GM23338 (cell line): ENCODE results near the gene GNB1. TPM values are rescaled to one million over a fixed set of nuclear protein-coding genes. Genes with fewer than 3 reads are reported as not detected.

Experiments
- ATAC-seq: fragments of 200-7000 bp; cut with Tn5 transposase; 3 replicates; pipeline ENCODE4 v1.9.1; 2020
- DNase-seq: peaks from one replicate; pipeline ENCODE4 v3.0.0-alpha.2; 2015; ENCODE audit warnings: low spot score
- H2AFZ ChIP-seq: fragments of 200-600 bp; sonication (generic); 2 replicates; pipeline ENCODE4 v1.8.0; 2016; ENCODE audit warnings: antibody characterized with exemption, mild to moderate bottlenecking, moderate library complexity
- H3F3A ChIP-seq: fragments of 200-600 bp; sonication (generic); replicated peaks from 2 replicates; pipeline ENCODE4 v1.8.0; 2017; ENCODE audit warnings: antibody characterized with exemption, mixed run types, low read depth
- H3K27ac ChIP-seq: fragments of 200-600 bp; sonication (generic); 2 replicates; pipeline ENCODE4 v1.6.1; 2016; ENCODE audit warnings: low read depth
- H3K27me3 ChIP-seq: fragments of 200-600 bp; sonication (generic); 2 replicates; pipeline ENCODE4 v1.8.0; 2016; ENCODE audit warnings: mild to moderate bottlenecking, mixed run types, moderate library complexity; ENCODE audit not compliant: insufficient read depth
- H3K36me3 ChIP-seq: fragments of 200-600 bp; sonication (generic); 2 replicates; pipeline ENCODE4 v1.8.0; 2016; ENCODE audit warnings: mild to moderate bottlenecking; ENCODE audit not compliant: insufficient read depth
- H3K4me1 ChIP-seq: fragments of 200-600 bp; sonication (generic); 2 replicates; pipeline ENCODE4 v1.8.0; 2016; ENCODE audit warnings: mild to moderate bottlenecking, moderate library complexity; ENCODE audit not compliant: insufficient read depth
- H3K4me2 ChIP-seq: fragments of 200-600 bp; sonication (generic); 2 replicates; pipeline ENCODE4 v1.7.1; 2017; ENCODE audit warnings: mixed run types
- H3K4me3 ChIP-seq: fragments of 200-600 bp; sonication (generic); 2 replicates; pipeline ENCODE4 v1.6.1; 2016; ENCODE audit warnings: mixed run types
- H3K79me2 ChIP-seq: fragments of 200-600 bp; sonication (generic); replicated peaks from 2 replicates; pipeline ENCODE4 v1.8.0; 2017; ENCODE audit warnings: mild to moderate bottlenecking; ENCODE audit not compliant: insufficient read depth
- H3K9me2 ChIP-seq: fragments of 200-600 bp; sonication (generic); 2 replicates; pipeline ENCODE4 v1.8.0; 2017; ENCODE audit not compliant: insufficient read depth
- H4K20me1 ChIP-seq: fragments of 200-600 bp; sonication (generic); replicated peaks from 2 replicates; pipeline ENCODE4 v1.8.0; 2017; ENCODE audit warnings: mild to moderate bottlenecking; ENCODE audit not compliant: insufficient read depth
- H3K27ac Mint-ChIP-seq: 2 replicates; pipeline ENCODE4 v1.8.0; 2020; ENCODE audit warnings: inconsistent platforms, mild to moderate bottlenecking, moderate library complexity, mixed read lengths
- H3K27me3 Mint-ChIP-seq: 3 replicates; pipeline ENCODE4 v1.8.0; 2022; ENCODE audit warnings: low read depth, mild to moderate bottlenecking, moderate library complexity, mixed read lengths, inconsistent platforms; ENCODE audit not compliant: insufficient read depth, poor library complexity
- H3K36me3 Mint-ChIP-seq: 3 replicates; pipeline ENCODE4 v1.8.0; 2021; ENCODE audit warnings: low read depth, mild to moderate bottlenecking, inconsistent platforms, moderate library complexity, mixed read lengths
- H3K4me1 Mint-ChIP-seq: 3 replicates; pipeline ENCODE4 v1.8.0; 2020; ENCODE audit warnings: mild to moderate bottlenecking, inconsistent platforms, mixed read lengths
- H3K4me3 Mint-ChIP-seq: 3 replicates; pipeline ENCODE4 v1.8.0; 2021; ENCODE audit warnings: moderate library complexity, mild to moderate bottlenecking, inconsistent platforms, mixed read lengths
- H3K9me3 Mint-ChIP-seq: 3 replicates; pipeline ENCODE4 v1.8.0; 2020; ENCODE audit warnings: moderate library complexity, mild to moderate bottlenecking, inconsistent platforms, mixed read lengths
- CREB1 ChIP-seq: fragments of 250-450 bp; sonication (Bioruptor Pico); IDR thresholded peaks from 2 replicates; pipeline ENCODE4 v1.5.0; 2020; ENCODE audit warnings: low read depth, mild to moderate bottlenecking, moderate library complexity
- EZH2 ChIP-seq: fragments of 200-600 bp; sonication (generic); IDR thresholded peaks from one replicate; pipeline ENCODE4 v1.8.0; 2017; ENCODE audit warnings: antibody characterized with exemption, mild to moderate bottlenecking, low read depth; ENCODE audit not compliant: unreplicated experiment
- JUNB ChIP-seq: IDR thresholded peaks from one replicate; pipeline ENCODE4 v1.6.1; 2016; ENCODE audit warnings: antibody characterized with exemption; ENCODE audit not compliant: unreplicated experiment
- POLR2AphosphoS5 ChIP-seq: IDR thresholded peaks from 2 replicates; pipeline ENCODE4 v1.6.1; 2016; ENCODE audit warnings: antibody characterized with exemption, low read depth
- STAT1 ChIP-seq: IDR thresholded peaks from one replicate; pipeline ENCODE4 v1.6.1; 2016; ENCODE audit warnings: antibody characterized with exemption; ENCODE audit not compliant: unreplicated experiment
- ZNF331 ChIP-seq: fragments of 250-450 bp; sonication (Bioruptor Pico); IDR thresholded peaks from 2 replicates; pipeline ENCODE4 v1.5.0; 2020; ENCODE audit warnings: low read depth, mild to moderate bottlenecking, moderate library complexity
- polyA plus RNA-seq: library from polyadenylated mRNA; unstranded; fragments of >200 nt; fragmentation: Nextera tagmentation; extraction: Ambion mirVana; gene quantifications from 2 replicates; pipeline ENCODE4 v1.2.1, GENCODE V29; 2016
- total RNA-seq: library from RNA; depleted of rRNA; stranded (reverse); fragments of >200 nt; shearing (Covaris generic); gene quantifications from 2 replicates; pipeline ENCODE4 v1.2.3, GENCODE V29; 2014
- TF ChIP-seq, protein P1 (sequence below): IDR thresholded peaks from one replicate; pipeline ENCODE4 v1.6.1; 2018; ENCODE audit warnings: antibody characterized with exemption; ENCODE audit not compliant: unreplicated experiment
- TF ChIP-seq, protein P2 (sequence below), 2 experiments: fragments of 200-600 bp in 1 of 2; sonication (generic) in 1 of 2; conservative IDR thresholded peaks; 2 replicates each; pipeline versions ENCODE4 v1.5.1 to v1.6.1; 2016 to 2017; ENCODE audit warnings: antibody characterized with exemption in 2 of 2, low read depth in 2 of 2, mild to moderate bottlenecking in 2 of 2, moderate library complexity in 1 of 2

Gene GNB1
- total and polyA plus RNA-seq, 2 experiments from 2014 or later: 65.4 to 138 TPM

DNA sequence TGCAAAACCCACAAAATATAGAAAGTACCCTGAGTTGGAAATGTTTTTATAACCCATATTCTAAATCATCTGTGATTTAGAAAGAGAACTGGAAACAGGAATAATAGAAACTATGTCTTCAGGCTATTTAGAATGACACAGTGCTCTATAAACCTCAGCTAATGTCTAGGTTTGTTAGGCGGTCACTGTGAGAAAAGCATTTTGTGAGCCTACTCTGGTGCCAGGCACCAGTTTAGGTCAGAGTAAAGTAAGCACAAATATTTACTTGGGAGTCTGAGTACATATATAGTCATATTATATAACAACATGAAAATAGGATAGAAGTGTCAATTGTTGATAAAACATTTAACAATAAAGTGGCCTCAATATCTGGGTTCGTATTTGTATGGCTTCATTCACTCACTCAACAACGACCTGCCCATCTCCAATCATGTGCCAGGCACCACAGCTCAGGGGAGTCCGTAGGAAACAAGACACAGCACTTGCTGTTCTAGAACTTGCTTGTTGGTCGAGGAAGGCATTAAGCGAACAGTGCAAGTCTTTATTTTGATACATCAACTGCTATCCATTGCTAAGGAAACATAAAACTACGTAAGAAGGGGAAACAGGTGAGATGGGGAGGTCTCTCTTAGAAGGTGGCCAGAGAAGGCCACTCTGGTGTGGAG lies 37.2 kb downstream of the GNB1 start (continued):
- TF ChIP-seq, protein P1, sequence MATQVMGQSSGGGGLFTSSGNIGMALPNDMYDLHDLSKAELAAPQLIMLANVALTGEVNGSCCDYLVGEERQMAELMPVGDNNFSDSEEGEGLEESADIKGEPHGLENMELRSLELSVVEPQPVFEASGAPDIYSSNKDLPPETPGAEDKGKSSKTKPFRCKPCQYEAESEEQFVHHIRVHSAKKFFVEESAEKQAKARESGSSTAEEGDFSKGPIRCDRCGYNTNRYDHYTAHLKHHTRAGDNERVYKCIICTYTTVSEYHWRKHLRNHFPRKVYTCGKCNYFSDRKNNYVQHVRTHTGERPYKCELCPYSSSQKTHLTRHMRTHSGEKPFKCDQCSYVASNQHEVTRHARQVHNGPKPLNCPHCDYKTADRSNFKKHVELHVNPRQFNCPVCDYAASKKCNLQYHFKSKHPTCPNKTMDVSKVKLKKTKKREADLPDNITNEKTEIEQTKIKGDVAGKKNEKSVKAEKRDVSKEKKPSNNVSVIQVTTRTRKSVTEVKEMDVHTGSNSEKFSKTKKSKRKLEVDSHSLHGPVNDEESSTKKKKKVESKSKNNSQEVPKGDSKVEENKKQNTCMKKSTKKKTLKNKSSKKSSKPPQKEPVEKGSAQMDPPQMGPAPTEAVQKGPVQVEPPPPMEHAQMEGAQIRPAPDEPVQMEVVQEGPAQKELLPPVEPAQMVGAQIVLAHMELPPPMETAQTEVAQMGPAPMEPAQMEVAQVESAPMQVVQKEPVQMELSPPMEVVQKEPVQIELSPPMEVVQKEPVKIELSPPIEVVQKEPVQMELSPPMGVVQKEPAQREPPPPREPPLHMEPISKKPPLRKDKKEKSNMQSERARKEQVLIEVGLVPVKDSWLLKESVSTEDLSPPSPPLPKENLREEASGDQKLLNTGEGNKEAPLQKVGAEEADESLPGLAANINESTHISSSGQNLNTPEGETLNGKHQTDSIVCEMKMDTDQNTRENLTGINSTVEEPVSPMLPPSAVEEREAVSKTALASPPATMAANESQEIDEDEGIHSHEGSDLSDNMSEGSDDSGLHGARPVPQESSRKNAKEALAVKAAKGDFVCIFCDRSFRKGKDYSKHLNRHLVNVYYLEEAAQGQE: no peak
- TF ChIP-seq EZH2: no peak

DNA sequence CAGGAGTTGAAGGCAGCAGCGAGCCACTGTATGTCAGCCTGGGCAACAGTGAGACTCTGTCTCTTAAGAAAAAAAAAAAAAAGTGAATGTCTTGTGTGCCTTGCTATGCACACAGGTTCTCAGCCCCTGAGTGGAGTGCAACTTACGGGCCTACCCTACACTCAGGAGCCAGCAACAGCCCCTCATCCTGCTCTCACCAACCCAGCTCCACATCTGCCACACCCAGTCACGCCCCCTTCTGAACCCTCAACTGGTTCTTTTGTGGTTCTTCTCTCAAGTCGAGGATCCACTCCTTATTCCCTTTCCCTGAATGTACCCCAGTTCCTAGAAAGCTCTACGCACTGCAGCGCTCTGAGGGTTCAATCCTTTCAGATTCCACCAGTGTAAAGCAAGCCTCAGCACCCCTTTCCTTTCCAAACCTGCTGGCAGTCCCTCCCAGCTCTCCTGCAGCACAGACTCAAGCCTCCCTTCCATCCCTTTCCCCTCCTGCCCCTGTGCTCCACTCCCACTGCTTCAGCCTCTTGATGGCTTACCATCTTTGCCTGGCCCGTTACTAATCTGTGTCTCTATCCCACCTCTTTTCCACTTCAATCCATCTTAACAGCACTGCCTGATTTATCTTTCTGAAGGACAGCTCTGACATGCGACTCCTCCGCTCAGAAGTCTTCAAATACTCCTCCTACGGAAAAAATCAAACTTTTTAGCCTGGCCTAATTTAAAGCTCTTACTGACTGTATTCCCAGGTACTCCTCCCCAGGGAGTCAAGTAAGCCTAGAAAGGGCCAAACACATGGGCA lies 38.1 kb downstream of the GNB1 start:
- Histone ChIP-seq H3K9me2 (no peaks in the 10 kb centered on the region), H3K27ac (peak overlapping the region; percentile 42; the same call in 1 of the 2 replicates), H3K36me3 (no peaks in the 10 kb centered on the region), H2AFZ (no peak overlapping the region), H3F3A (peaks cover 9% of the 10 kb centered on the region), H3K27me3 (no peaks in the 10 kb centered on the region), H3K79me2 (peaks cover 100% of the 10 kb centered on the region), H3K4me3 (no peak overlapping the region), H3K4me1 (peaks cover 11% of the 10 kb centered on the region), H3K4me2 (no peak overlapping the region), H4K20me1 (peaks cover 74% of the 10 kb centered on the region)
- Mint-ChIP-seq H3K27me3 (peaks cover 6% of the 10 kb centered on the region), H3K36me3 (peaks cover 11% of the 10 kb centered on the region), H3K9me3 (no peaks in the 10 kb centered on the region), H3K27ac (peak overlapping the region; percentile 2), H3K4me3 (no peak overlapping the region; the same call in 2 of the 3 replicates), H3K4me1 (peaks cover 27% of the 10 kb centered on the region)
- TF ChIP-seq STAT1 (no peak), CREB1 (CRISPR knock-in tag) (no peak), EZH2 (no peak), POLR2AphosphoS5 (no peak), JUNB (no peak), ZNF331 (no peak)
- TF ChIP-seq, protein P2, sequence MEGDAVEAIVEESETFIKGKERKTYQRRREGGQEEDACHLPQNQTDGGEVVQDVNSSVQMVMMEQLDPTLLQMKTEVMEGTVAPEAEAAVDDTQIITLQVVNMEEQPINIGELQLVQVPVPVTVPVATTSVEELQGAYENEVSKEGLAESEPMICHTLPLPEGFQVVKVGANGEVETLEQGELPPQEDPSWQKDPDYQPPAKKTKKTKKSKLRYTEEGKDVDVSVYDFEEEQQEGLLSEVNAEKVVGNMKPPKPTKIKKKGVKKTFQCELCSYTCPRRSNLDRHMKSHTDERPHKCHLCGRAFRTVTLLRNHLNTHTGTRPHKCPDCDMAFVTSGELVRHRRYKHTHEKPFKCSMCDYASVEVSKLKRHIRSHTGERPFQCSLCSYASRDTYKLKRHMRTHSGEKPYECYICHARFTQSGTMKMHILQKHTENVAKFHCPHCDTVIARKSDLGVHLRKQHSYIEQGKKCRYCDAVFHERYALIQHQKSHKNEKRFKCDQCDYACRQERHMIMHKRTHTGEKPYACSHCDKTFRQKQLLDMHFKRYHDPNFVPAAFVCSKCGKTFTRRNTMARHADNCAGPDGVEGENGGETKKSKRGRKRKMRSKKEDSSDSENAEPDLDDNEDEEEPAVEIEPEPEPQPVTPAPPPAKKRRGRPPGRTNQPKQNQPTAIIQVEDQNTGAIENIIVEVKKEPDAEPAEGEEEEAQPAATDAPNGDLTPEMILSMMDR (conservative IDR thresholded peaks at IDR 0.05; ENCODE audit: low read depth in 2 of 2): no peak
- ATAC-seq: no peak
- DNase-seq: no peak
